Muscle of leg (tissue), 11 donors: ENCODE data around the gene OR10P1. TPM values are rescaled to one million over a fixed set of nuclear protein-coding genes. Genes with fewer than 3 reads are reported as not detected.
A peak's percentile ranks its signal among the peaks of the same experiment; 100 is the strongest.

Experiments used
- DNase-seq: peaks from one replicate; pipeline ENCODE4 v3.0.0; 2013
- H3K27ac ChIP-seq: one replicate; pipeline ENCODE4 v1.5.1; 2013; ENCODE audit warnings: mild to moderate bottlenecking, low read length, control low read depth
- H3K27me3 ChIP-seq: one replicate; pipeline ENCODE4 v1.6.1; 2013; ENCODE audit warnings: low read length; ENCODE audit not compliant: control insufficient read depth, insufficient read depth
- H3K36me3 ChIP-seq: one replicate; pipeline ENCODE4 v1.6.1; 2013; ENCODE audit warnings: low read length; ENCODE audit not compliant: control insufficient read depth, insufficient read depth
- H3K4me1 ChIP-seq: one replicate; pipeline ENCODE4 v1.6.1; 2013; ENCODE audit warnings: low read length; ENCODE audit not compliant: control insufficient read depth, insufficient read depth
- H3K4me3 ChIP-seq: one replicate; pipeline ENCODE4 v1.5.1; 2013; ENCODE audit warnings: low read length, control low read depth
- H3K9me3 ChIP-seq: replicated peaks from 2 replicates; pipeline ENCODE4 v1.6.1; 2013; ENCODE audit warnings: low read depth, low read length; ENCODE audit not compliant: control insufficient read depth
- WGBS: methylation state at CpG from one replicate; pipeline ENCODE4 v1.1.5; 2013; ENCODE audit warnings: missing lambda C conversion rate; ENCODE audit not compliant: insufficient coverage; 5-methylcytosine and 5-hydroxymethylcytosine counted together
- polyA plus RNA-seq, 8 donors: library from polyadenylated mRNA; unstranded; fragments of 120-200 nt; gene quantifications; one replicate each; pipeline versions ENCODE4 v1.2.1 to v1.2.3, GENCODE V29; 2013; ENCODE audit warnings: inconsistent platforms in 1 of 8, low replicate concordance in 1 of 8; ENCODE audit not compliant: insufficient read length in 8 of 8, insufficient read depth in 1 of 8
- total RNA-seq: library from RNA; stranded (reverse); fragments of 120-200 nt; gene quantifications from one replicate; pipeline ENCODE4 v1.2.4, GENCODE V29; 2013

OR10P1 gene
- total and polyA plus RNA-seq, 9 donors = 0.34 TPM; not detected in 8

GRCh38 chr12:55681142-55682077 is 44.7 kb downstream of the OR10P1 start:
- H3K9me3 ChIP-seq = no peaks in the 10 kb centered on the region
- peak; percentile 83 for DNase-seq
- H3K27ac ChIP-seq = peak overlapping the region; percentile 39
- peaks cover 2% of the 10 kb centered on the region for H3K27me3 ChIP-seq
- WGBS = 22% methylated on average over 13 of the region's 17 CpGs
- H3K4me1 ChIP-seq = peaks cover 18% of the 10 kb centered on the region
- H3K36me3 ChIP-seq = peaks cover 26% of the 10 kb centered on the region
- peak overlapping the region; percentile 15 for H3K4me3 ChIP-seq

GRCh38 chr12:55682087-55682796 is 45.5 kb downstream of the OR10P1 start:
- WGBS = 80% methylated on average over 4 of the region's 13 CpGs
- Histone ChIP-seq H3K27me3 (peaks cover 2% of the 10 kb centered on the region), H3K4me3 (peak overlapping the region; percentile 15), H3K36me3 (peaks cover 33% of the 10 kb centered on the region), H3K27ac (peak overlapping the region; percentile 39), H3K4me1 (peaks cover 18% of the 10 kb centered on the region), H3K9me3 (no peaks in the 10 kb centered on the region)
- no peak for DNase-seq

GRCh38 chr12:55683676-55684075 is 47.0 kb downstream of the OR10P1 start:
- Histone ChIP-seq H3K4me3 (no peak overlapping the region), H3K9me3 (no peaks in the 10 kb centered on the region), H3K36me3 (peaks cover 44% of the 10 kb centered on the region), H3K4me1 (peaks cover 18% of the 10 kb centered on the region), H3K27ac (no peak overlapping the region), H3K27me3 (peaks cover 2% of the 10 kb centered on the region)
- no peak for DNase-seq
- WGBS = 86% methylated on average over 4 of the region's 7 CpGs

GRCh38 chr12:55684761-55685370 is 48.2 kb downstream of the OR10P1 start:
- no peak overlapping the region for H3K4me3 ChIP-seq
- H3K27me3 ChIP-seq = peaks cover 2% of the 10 kb centered on the region
- peaks cover 52% of the 10 kb centered on the region for H3K36me3 ChIP-seq
- DNase-seq = no peak
- WGBS = 93% methylated on average over 15 of the region's 20 CpGs
- peaks cover 18% of the 10 kb centered on the region for H3K4me1 ChIP-seq
- H3K9me3 ChIP-seq = no peaks in the 10 kb centered on the region
- H3K27ac ChIP-seq = no peak overlapping the region

GRCh38 chr12:55685671-55686070 is 49.0 kb downstream of the OR10P1 start:
- no peak overlapping the region for H3K4me3 ChIP-seq
- DNase-seq = no peak
- H3K27ac ChIP-seq = no peak overlapping the region
- H3K27me3 ChIP-seq = peaks cover 2% of the 10 kb centered on the region
- H3K4me1 ChIP-seq = peaks cover 17% of the 10 kb centered on the region
- H3K36me3 ChIP-seq = peaks cover 52% of the 10 kb centered on the region
- no peaks in the 10 kb centered on the region for H3K9me3 ChIP-seq
- 87% methylated on average over 5 of the region's 5 CpGs for WGBS

GRCh38 chr12:55686366-55687010 is 49.8 kb downstream of the OR10P1 start:
- Histone ChIP-seq H3K4me3 (no peak overlapping the region), H3K4me1 (peaks cover 10% of the 10 kb centered on the region), H3K27ac (no peak overlapping the region), H3K27me3 (peaks cover under 1% of the 10 kb centered on the region), H3K9me3 (no peaks in the 10 kb centered on the region), H3K36me3 (peaks cover 53% of the 10 kb centered on the region)
- 88% methylated on average over 9 of the region's 9 CpGs for WGBS
- no peak for DNase-seq

Other genes starting within 250 kb of the OR10P1 start
- not detected for gene OR6C65, start 236.4 kb upstream of the OR10P1 start, total RNA-seq
- gene OR6C65, start 236.4 kb upstream of the OR10P1 start, polyA plus RNA-seq = not detected
- gene OR6C76, start 210.6 kb upstream of the OR10P1 start, total RNA-seq = not detected
- not detected for gene OR6C76, start 210.6 kb upstream of the OR10P1 start, polyA plus RNA-seq
- not detected for gene OR6C2, start 192.8 kb upstream of the OR10P1 start, total RNA-seq
- gene OR6C2, start 192.8 kb upstream of the OR10P1 start, polyA plus RNA-seq = not detected
- not detected for gene OR6C70, start 166.8 kb upstream of the OR10P1 start, total RNA-seq
- gene OR6C70, start 166.8 kb upstream of the OR10P1 start, polyA plus RNA-seq = not detected
- gene OR6C68, start 144.5 kb upstream of the OR10P1 start, total RNA-seq = not detected
- not detected for gene OR6C68, start 144.5 kb upstream of the OR10P1 start, polyA plus RNA-seq
- not detected for gene OR6C4, start 87.3 kb upstream of the OR10P1 start, total RNA-seq
- gene OR6C4, start 87.3 kb upstream of the OR10P1 start, polyA plus RNA-seq = under 1 TPM in 1 of 8 donors, not detected in 7; 0.12 TPM
- not detected for gene OR2AP1, start 64.4 kb upstream of the OR10P1 start, total RNA-seq
- not detected for gene OR2AP1, start 64.4 kb upstream of the OR10P1 start, polyA plus RNA-seq
- 255 TPM for gene ITGA7, start 71.0 kb downstream of the OR10P1 start, total RNA-seq
- 100 to 1,000 TPM; 195 to 461 (median 377) TPM for gene ITGA7, start 71.0 kb downstream of the OR10P1 start, polyA plus RNA-seq
- 135 TPM for gene BLOC1S1, start 79.2 kb downstream of the OR10P1 start, total RNA-seq
- gene BLOC1S1, start 79.2 kb downstream of the OR10P1 start, polyA plus RNA-seq = 100 to 1,000 TPM in 7 of 8 donors, 10 to 100 TPM in 1; 97.2 to 133 (median 115) TPM
- 22.0 TPM for gene RDH5, start 83.5 kb downstream of the OR10P1 start, total RNA-seq
- 10 to 100 TPM in 6 of 8 donors, 1 to 10 TPM in 2; 8.6 to 45.9 (median 17.9) TPM for gene RDH5, start 83.5 kb downstream of the OR10P1 start, polyA plus RNA-seq
- 905 TPM for gene CD63, start 92.1 kb downstream of the OR10P1 start, total RNA-seq
- gene CD63, start 92.1 kb downstream of the OR10P1 start, polyA plus RNA-seq = 100 to 1,000 TPM; 751 to 916 (median 844) TPM
- 4.5 TPM for gene GDF11, start 106.2 kb downstream of the OR10P1 start, total RNA-seq
- gene GDF11, start 106.2 kb downstream of the OR10P1 start, polyA plus RNA-seq = 10 to 100 TPM in 6 of 8 donors, 1 to 10 TPM in 2; 8.3 to 12.4 (median 10.7) TPM
- 81.6 TPM for gene SARNP, start 180.8 kb downstream of the OR10P1 start, total RNA-seq
- gene SARNP, start 180.8 kb downstream of the OR10P1 start, polyA plus RNA-seq = 100 to 1,000 TPM in 1 of 8 donors, 10 to 100 TPM in 7; 66.6 to 104 (median 81.0) TPM
- 17.0 TPM for gene ORMDL2, start 181.1 kb downstream of the OR10P1 start, total RNA-seq
- gene ORMDL2, start 181.1 kb downstream of the OR10P1 start, polyA plus RNA-seq = 10 to 100 TPM; 13.5 to 19.3 (median 17.4) TPM
- 25.1 TPM for gene DNAJC14, start 192.7 kb downstream of the OR10P1 start, total RNA-seq
- gene DNAJC14, start 192.7 kb downstream of the OR10P1 start, polyA plus RNA-seq = 10 to 100 TPM; 17.3 to 25.9 (median 23.3) TPM
- gene MMP19, start 206.0 kb downstream of the OR10P1 start, total RNA-seq = 2.7 TPM
- gene MMP19, start 206.0 kb downstream of the OR10P1 start, polyA plus RNA-seq = 1 to 10 TPM; 1.0 to 2.9 (median 1.9) TPM